NCI-H2107 treated with DMSO at 0.1 percent for 48 hours (cell line): ENCODE data around the gene ZNF423.

ENCODE experiments used
- DNase-seq: peaks from one replicate; lab custom pipeline; 2025; ENCODE audit not compliant: unreplicated experiment; lab: John Stamatoyannopoulos, UW

ZNF423 gene

GRCh38 chr16:49542946-49543630 lies 312.8 kb downstream of the ZNF423 start:
- no peak for DNase-seq

GRCh38 chr16:49542391-49542891 lies 313.5 kb downstream of the ZNF423 start:
- DNase-seq, result no peak

- DNase-seq, result no peak
Observed at GRCh38 chr16:49540836-49541235, 315.1 kb downstream of the ZNF423 start.

GRCh38 chr16:49539758-49540157 lies 316.2 kb downstream of the ZNF423 start:
- DNase-seq, result no peak

- DNase-seq, result no peak
Observed at GRCh38 chr16:49537924-49538459, 317.9 kb downstream of the ZNF423 start.

- DNase-seq, result no peak
Observed at GRCh38 chr16:49534901-49535610, 320.9 kb downstream of the ZNF423 start.

GRCh38 chr16:49533422-49533821 lies 322.5 kb downstream of the ZNF423 start:
- no peak for DNase-seq

- no peak for DNase-seq
Observed at GRCh38 chr16:49532873-49533272, 323.0 kb downstream of the ZNF423 start.

- DNase-seq, result no peak
Observed at GRCh38 chr16:49531931-49532840, 323.7 kb downstream of the ZNF423 start.

GRCh38 chr16:49531425-49531824 lies 324.5 kb downstream of the ZNF423 start:
- no peak for DNase-seq

- no peak for DNase-seq
Observed at GRCh38 chr16:49530427-49530970, 325.4 kb downstream of the ZNF423 start.

GRCh38 chr16:49529411-49530045 lies 326.4 kb downstream of the ZNF423 start:
- no peak for DNase-seq

GRCh38 chr16:49528866-49529288 lies 327.0 kb downstream of the ZNF423 start:
- DNase-seq, result no peak

- DNase-seq, result no peak
Observed at GRCh38 chr16:49528060-49528865, 327.6 kb downstream of the ZNF423 start.

- no peak for DNase-seq
Observed at GRCh38 chr16:49527611-49528010, 328.3 kb downstream of the ZNF423 start.

GRCh38 chr16:49526860-49527365 lies 329.0 kb downstream of the ZNF423 start:
- DNase-seq, result no peak

GRCh38 chr16:49524947-49525315 lies 331.0 kb downstream of the ZNF423 start:
- no peak for DNase-seq

GRCh38 chr16:49524216-49524946 lies 331.5 kb downstream of the ZNF423 start:
- DNase-seq, result no peak
